ENCODE results near the gene C1QA.

Gene C1QA

GRCh38 chr1:22612671-22613571, 23.5 kb upstream of the C1QA start:
- no peak for DNase-seq

- no peak for DNase-seq
Observed at GRCh38 chr1:22613572-22613918, 22.9 kb upstream of the C1QA start.

DNA sequence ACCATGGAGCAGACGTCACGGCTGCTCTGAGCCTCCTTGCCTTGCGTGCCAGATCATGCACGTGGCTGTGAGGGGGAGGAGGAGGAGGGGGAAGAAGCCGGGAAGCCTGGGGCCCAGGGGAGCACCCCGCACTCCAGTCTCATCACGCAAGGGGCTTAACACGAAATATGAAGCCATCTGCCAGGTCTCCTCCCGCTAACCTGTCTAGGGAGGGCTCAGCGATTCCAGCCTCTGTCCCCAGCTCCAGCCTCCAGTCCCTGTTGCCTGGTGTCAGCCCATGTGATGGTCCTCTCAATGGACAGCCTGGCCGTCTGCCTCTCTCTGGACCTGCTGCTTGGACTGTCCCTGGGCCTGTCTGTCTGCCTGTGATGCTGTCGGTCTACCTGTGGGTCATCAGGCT, 22.5 kb upstream of the C1QA start:
- no peak for DNase-seq

DNA sequence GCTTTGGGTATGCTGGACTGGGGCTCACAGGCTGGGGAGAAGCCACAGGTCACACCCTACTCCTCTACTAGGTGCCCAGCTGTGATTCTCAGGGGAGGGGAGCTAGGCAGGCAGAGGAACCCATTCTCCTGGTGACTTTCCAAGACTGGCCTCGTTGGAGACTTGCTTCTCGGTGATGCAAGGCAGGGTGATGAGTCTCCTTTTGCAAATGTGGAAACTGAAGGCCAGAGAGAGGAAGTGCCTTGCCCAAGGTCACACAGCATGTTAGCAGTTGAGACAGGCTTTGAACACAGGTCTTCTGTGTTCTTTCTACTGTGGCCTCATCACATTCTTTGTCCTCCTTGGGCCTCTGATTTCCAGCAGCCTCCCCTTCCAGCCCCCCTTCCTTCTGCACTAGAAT, 20.5 kb upstream of the C1QA start:
- no peak for DNase-seq

DNA sequence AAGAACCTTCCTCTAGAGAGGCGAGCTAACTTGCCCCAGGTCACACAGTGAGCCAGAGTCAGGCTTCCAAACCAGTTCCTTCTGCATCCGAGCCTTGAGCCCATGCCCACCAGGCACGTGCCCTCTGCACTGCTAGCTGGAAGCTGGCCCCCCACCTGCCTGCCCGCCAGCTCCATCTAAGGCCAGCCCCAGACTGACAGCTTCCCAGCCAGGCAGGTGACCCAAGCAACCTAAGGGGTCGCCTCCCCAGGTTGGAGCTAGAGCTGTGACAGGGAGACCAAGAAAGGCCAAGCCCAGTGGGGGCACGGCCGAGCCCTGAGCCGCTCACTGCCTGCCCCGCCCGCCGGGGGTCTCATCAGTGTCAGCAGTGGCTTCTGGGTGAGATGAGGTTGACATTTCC, 19.9 kb upstream of the C1QA start:
- DNase-seq: no peak

DNA sequence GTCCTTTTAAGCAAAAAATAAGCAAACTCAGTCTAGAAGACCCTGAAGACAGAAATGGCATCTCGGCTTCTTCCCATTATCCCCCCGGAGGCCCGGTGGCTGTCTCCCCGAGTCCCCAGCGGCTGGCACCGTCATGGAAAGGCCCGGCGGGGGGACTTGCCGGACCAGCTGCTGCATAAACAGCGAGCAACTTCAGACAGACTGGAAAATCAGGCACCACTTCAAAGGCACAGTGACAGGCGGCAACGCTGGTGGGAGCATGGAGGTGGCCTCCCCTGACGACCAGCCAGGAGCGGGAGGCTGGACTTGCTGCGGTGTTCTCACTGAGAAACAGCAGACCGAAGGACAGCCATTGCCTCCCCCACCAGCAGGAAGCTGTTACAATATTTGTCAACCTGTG, 18.4 kb upstream of the C1QA start:
- DNase-seq: no peak

DNA sequence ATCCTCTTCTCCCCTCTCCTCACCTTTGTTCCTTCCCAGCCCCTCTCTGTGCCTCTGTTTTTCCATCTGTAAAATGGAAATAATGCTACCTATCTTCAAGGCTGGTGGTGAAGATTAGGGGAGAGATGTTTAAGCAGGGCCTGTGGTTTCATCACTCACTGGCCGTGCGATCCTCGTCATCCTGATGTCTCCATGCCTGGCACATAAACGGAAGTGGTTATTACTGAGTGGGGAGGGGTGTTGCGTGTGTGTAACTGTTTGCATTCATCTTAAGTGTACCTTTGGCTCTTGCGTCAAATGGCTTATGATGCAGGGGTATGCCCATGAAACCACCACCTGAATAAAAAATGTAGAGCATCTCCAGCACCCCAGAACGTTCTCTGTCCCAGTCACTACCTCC, 17.2 kb upstream of the C1QA start:
- no peak for DNase-seq

- no peak for DNase-seq
Observed at GRCh38 chr1:22619798-22620197, 16.6 kb upstream of the C1QA start.

DNA sequence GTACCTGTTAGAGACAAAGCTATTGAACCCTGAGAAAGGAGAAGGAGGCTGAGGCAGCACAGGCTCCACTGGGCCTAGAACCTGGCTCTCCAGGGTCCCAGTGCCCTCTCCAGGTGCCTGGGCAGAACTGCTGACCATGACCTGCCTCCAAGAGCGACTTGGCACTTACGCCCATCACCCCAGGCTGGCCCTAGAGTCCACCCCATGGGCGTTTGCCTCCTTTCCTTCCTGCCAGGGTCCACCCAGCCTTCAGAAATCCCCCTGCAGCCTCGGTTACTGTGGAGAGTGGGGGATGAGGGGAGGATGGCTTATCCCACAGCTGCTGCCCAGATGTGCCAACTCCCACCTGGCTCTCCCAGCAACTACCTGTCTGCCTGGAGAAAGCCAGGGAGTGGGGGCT, 14.7 kb upstream of the C1QA start:
- no peak for DNase-seq

- DNase-seq: no peak
Observed at GRCh38 chr1:22625262-22625925, 11.0 kb upstream of the C1QA start.

- DNase-seq: no peak
Observed at GRCh38 chr1:22626237-22627157, 9.9 kb upstream of the C1QA start.

DNA sequence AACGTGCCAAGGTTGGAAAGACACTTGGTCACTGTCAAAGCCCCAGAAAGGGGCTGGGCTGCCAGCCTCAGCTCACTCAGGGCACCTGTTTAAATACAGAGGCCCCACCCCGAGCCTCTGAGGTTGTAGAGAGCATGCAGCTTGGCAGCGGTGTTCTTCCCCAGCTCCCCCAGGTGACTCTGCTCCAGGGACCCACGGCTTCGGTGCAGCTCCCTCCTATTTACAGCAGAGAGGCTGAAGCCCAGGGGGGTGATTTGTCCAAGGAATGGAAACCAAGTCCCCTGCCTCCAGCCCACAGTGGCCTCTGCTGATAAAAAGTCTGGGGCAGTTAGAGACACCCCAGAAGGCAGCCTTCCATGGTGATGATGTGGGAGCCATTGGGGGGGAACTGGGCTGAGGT, 9.1 kb upstream of the C1QA start:
- DNase-seq: no peak

GRCh38 chr1:22628698-22629444, 7.6 kb upstream of the C1QA start:
- no peak for DNase-seq

DNA sequence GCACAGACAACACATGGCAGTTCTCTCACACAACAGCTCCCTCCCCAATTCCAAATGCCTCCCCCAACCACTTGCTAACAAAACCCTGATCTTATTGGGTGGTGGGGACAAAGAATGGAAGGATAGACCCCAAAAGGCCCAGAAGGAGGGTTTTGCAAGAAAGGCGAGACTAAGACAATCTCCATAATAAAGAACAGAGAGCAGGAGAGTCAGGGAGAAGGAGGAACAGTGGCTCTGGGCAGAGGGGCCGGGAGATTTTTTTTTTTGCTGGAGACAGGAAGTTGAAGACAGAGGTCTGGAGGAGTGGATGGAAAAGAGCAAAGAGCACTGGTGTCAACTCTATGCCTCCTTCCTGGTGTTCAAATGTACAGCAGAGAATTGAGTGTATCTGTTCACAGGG, 6.5 kb upstream of the C1QA start:
- no peak for DNase-seq

DNA sequence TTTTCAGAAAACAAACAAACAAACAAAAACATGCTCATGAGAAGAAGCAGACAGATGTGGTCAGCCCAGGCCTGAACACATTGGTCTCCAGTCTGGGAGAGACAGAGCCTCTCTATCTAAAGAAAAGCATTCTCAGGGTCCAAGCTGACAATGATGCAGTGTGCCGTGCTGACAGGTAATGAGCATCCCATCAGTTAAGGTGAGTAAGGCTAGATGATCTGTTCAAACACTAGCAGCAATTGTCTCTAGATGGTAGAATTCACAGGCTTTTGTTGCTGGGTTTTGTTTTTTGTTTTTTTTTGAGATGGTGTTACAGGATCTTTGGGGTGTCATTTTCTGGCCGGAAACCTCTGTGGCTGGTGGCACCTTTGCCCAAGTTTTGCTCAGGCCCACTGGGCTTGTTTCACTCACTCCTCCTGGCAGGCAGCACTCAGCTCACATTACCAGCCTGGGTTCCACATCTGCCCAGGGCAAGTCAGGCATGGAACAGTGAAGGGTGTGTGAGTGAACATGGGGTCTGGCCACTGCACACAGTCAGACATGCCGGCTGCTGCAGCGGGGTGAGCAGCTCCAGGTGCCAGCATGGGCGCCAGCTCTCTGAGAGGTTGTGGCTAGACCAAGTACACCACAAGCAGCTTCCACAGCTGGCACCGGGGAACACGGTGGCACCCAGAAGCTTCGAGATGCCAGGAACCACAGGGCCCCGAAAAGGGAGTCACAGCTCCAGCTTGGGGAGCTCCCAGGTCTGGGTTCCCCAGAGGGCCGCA, 2.5 kb upstream of the C1QA start:
- DNase-seq: no peak

- no peak for DNase-seq
Observed at GRCh38 chr1:22635436-22635835, 992 bp upstream of the C1QA start.

DNA sequence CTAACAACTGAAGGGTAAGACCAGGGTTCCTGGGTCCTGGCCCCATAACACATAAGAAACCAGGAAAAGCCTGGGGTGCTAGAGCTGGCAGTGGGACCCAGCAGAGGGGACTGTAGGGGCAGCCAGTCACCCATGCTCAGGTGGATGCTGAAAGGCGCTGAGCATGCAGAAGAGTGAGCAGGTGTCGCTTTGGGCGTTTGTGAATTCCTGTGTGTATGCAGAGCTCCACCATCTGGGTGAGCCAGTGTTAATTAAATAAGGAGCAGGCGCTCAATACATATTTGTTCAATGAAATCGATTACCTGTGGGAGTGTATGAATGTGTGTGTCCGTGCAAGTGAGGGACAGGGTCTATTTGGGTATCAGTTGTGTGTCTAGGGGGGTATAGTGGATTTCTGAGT, 499 bp downstream of the C1QA start:
- no peak for DNase-seq

- no peak for DNase-seq
Observed at GRCh38 chr1:22637907-22638445, 1.5 kb downstream of the C1QA start.

DNA sequence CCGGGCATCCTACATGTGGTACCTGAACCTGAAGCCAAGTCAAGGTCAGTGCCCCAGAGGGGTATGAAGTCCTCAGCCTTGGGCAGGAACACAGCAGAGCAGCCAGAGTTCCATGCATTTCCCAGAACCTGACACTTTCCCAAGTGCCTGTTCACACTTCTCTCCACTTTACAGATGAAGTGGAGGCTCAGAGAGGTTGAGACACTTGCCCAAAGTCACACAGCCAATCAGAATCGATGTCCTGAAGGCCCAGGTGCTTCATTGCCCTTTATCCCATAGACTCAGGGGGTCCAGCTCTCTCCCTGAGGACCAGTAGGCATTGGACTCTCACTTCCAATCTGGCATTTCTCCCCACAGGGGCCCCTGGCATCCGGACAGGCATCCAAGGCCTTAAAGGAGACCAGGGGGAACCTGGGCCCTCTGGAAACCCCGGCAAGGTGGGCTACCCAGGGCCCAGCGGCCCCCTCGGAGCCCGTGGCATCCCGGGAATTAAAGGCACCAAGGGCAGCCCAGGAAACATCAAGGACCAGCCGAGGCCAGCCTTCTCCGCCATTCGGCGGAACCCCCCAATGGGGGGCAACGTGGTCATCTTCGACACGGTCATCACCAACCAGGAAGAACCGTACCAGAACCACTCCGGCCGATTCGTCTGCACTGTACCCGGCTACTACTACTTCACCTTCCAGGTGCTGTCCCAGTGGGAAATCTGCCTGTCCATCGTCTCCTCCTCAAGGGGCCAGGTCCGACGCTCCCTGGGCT, 2.2 kb downstream of the C1QA start:
- DNase-seq: no peak

- DNase-seq: no peak
Observed at GRCh38 chr1:22639286-22639685, 2.9 kb downstream of the C1QA start.

- DNase-seq: no peak
Observed at GRCh38 chr1:22641247-22641646, 4.8 kb downstream of the C1QA start.

Data from central memory CD4-positive, alpha-beta T cell (primary cell).